ENCODE results near the gene INO80D.

DNA sequence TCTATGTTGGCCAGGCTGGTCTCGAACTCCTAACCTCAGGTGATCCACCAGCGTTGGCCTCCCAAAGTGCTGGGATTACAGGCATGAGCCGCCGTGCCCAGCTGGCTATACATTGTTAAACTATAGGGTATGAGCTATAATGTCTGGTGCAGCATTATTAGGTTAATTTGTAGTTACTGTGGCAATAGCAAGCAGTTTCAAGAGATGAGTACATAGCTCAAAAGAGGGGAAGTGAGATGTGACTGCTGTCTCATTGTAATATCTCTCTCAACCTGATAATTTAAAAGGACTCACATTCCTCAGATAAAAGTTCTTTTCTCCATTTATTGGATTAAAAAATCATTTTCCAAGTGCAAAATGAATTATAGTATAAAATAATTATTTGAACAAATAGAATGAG is 116.4 kb downstream of the INO80D start:
- TF ChIP-seq, protein P1, sequence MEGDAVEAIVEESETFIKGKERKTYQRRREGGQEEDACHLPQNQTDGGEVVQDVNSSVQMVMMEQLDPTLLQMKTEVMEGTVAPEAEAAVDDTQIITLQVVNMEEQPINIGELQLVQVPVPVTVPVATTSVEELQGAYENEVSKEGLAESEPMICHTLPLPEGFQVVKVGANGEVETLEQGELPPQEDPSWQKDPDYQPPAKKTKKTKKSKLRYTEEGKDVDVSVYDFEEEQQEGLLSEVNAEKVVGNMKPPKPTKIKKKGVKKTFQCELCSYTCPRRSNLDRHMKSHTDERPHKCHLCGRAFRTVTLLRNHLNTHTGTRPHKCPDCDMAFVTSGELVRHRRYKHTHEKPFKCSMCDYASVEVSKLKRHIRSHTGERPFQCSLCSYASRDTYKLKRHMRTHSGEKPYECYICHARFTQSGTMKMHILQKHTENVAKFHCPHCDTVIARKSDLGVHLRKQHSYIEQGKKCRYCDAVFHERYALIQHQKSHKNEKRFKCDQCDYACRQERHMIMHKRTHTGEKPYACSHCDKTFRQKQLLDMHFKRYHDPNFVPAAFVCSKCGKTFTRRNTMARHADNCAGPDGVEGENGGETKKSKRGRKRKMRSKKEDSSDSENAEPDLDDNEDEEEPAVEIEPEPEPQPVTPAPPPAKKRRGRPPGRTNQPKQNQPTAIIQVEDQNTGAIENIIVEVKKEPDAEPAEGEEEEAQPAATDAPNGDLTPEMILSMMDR (IDR thresholded peaks at IDR 0.05), result no peak
- no peak for TF ChIP-seq POLR2A (IDR thresholded peaks at IDR 0.05)
